Measurements from ENCODE around the gene ATMIN. TPM values are rescaled to one million over a fixed set of nuclear protein-coding genes. Genes with fewer than 3 reads are reported as not detected.

ATMIN gene
- total and polyA plus RNA-seq, 2 experiments from 2014 or later: 9.8 to 41.7 TPM

- no peaks in the 10 kb centered on the region for H3K27me3 ChIP-seq (replicated peaks; ENCODE audit: insufficient read depth)
- no peaks in the 10 kb centered on the region for H3K9me3 ChIP-seq (ENCODE audit: low read depth)
- peak overlapping the region; percentile 94 for H3K4me3 ChIP-seq
- H4K20me1 ChIP-seq (ENCODE audit: insufficient read depth): no peaks in the 10 kb centered on the region
- no peaks in the 10 kb centered on the region for H3K9me2 ChIP-seq (ENCODE audit: insufficient read depth)
- peak overlapping the region; percentile 45 for H3K9ac ChIP-seq
- no peak for TF ChIP-seq EZH2 (IDR thresholded peaks at IDR 0.05; ENCODE audit: insufficient read depth, poor library complexity, severe bottlenecking)
- peaks cover 88% of the 10 kb centered on the region for H3K79me2 ChIP-seq (ENCODE audit: insufficient read depth)
- no peaks in the 10 kb centered on the region for H3K36me3 ChIP-seq (ENCODE audit: low read depth)
- peak overlapping the region; percentile 81 for H3K27ac ChIP-seq
- H3K4me1 ChIP-seq (ENCODE audit: insufficient read depth): peaks cover 16% of the 10 kb centered on the region
- in situ Hi-C loops (cut with MboI): no loop called here
- 62% methylated on average over 11 of the region's 11 CpGs for WGBS, 2 experiments (ENCODE audit: low coverage in 1 of 2, low lambda C conversion rate in 2 of 2, missing lambda C conversion rate in 2 of 2)
- peak; percentile 78 for DNase-seq
- H3K4me2 ChIP-seq (ENCODE audit: unreplicated experiment): peak overlapping the region; percentile 64
- peaks cover 21% of the 10 kb centered on the region for H3F3A ChIP-seq (ENCODE audit: insufficient read depth)
- peak overlapping the region; percentile 49 for H2AFZ ChIP-seq
Measured at GRCh38 chr16:81003610-81004460, 31.8 kb upstream of the ATMIN start.

- peak overlapping the region; percentile 64 for H3K4me2 ChIP-seq (ENCODE audit: unreplicated experiment)
- 6 to 8% methylated on average over 14 of the region's 14 CpGs for WGBS, 2 experiments (ENCODE audit: low coverage in 1 of 2, low lambda C conversion rate in 2 of 2, missing lambda C conversion rate in 2 of 2)
- peak overlapping the region; percentile 49 for H2AFZ ChIP-seq
- no peaks in the 10 kb centered on the region for H4K20me1 ChIP-seq (ENCODE audit: insufficient read depth)
- peak overlapping the region; percentile 81 for H3K27ac ChIP-seq
- no peaks in the 10 kb centered on the region for H3K36me3 ChIP-seq (ENCODE audit: low read depth)
- peaks cover 16% of the 10 kb centered on the region for H3K4me1 ChIP-seq (ENCODE audit: insufficient read depth)
- TF ChIP-seq EZH2 (IDR thresholded peaks at IDR 0.05; ENCODE audit: insufficient read depth, poor library complexity, severe bottlenecking) (no peak), EZH2phosphoT487 (IDR thresholded peaks at IDR 0.05; ENCODE audit: insufficient read depth, low read depth) (no peak)
- peak overlapping the region; percentile 45 for H3K9ac ChIP-seq
- DNase-seq: peak; percentile 80
- H3K9me3 ChIP-seq (ENCODE audit: low read depth): no peaks in the 10 kb centered on the region
- H3K4me3 ChIP-seq: peak overlapping the region; percentile 94
- no peaks in the 10 kb centered on the region for H3K27me3 ChIP-seq (replicated peaks; ENCODE audit: insufficient read depth)
- H3F3A ChIP-seq (ENCODE audit: insufficient read depth): peaks cover 21% of the 10 kb centered on the region
- H3K9me2 ChIP-seq (ENCODE audit: insufficient read depth): no peaks in the 10 kb centered on the region
- peaks cover 88% of the 10 kb centered on the region for H3K79me2 ChIP-seq (ENCODE audit: insufficient read depth)
- in situ Hi-C loops (cut with MboI): no loop called here
Measured at GRCh38 chr16:81004646-81005353, 30.8 kb upstream of the ATMIN start.

- Histone ChIP-seq H3K4me3 (peak overlapping the region; percentile 94), H3K9ac (peak overlapping the region; percentile 94), H3K27ac (peak overlapping the region; percentile 94), H2AFZ (peak overlapping the region; percentile 94), H3K36me3 (ENCODE audit: low read depth) (no peaks in the 10 kb centered on the region), H4K20me1 (ENCODE audit: insufficient read depth) (no peaks in the 10 kb centered on the region), H3K79me2 (ENCODE audit: insufficient read depth) (peaks cover 88% of the 10 kb centered on the region), H3F3A (ENCODE audit: insufficient read depth) (peaks cover 21% of the 10 kb centered on the region), H3K4me2 (ENCODE audit: unreplicated experiment) (peak overlapping the region; percentile 89), H3K9me2 (ENCODE audit: insufficient read depth) (no peaks in the 10 kb centered on the region), H3K9me3 (ENCODE audit: low read depth) (no peaks in the 10 kb centered on the region), H3K4me1 (ENCODE audit: insufficient read depth) (peaks cover 16% of the 10 kb centered on the region), H3K27me3 (replicated peaks; ENCODE audit: insufficient read depth) (no peaks in the 10 kb centered on the region)
- DNase-seq: peak; percentile 52
- TF ChIP-seq EZH2 (IDR thresholded peaks at IDR 0.05; ENCODE audit: insufficient read depth, poor library complexity, severe bottlenecking) (no peak), EZH2phosphoT487 (IDR thresholded peaks at IDR 0.05; ENCODE audit: insufficient read depth, low read depth) (no peak)
- 15 to 17% methylated on average over 18 of the region's 18 CpGs for WGBS, 2 experiments (ENCODE audit: low coverage in 1 of 2, low lambda C conversion rate in 2 of 2, missing lambda C conversion rate in 2 of 2)
- in situ Hi-C loops (cut with MboI): no loop called here
Measured at GRCh38 chr16:81005610-81006161, 30.0 kb upstream of the ATMIN start.

- in situ Hi-C loops (cut with MboI): no loop called here
- 2% methylated on average over 30 to 50 of the region's 50 CpGs for WGBS, 2 experiments (ENCODE audit: low coverage in 1 of 2, low lambda C conversion rate in 2 of 2, missing lambda C conversion rate in 2 of 2)
Measured at GRCh38 chr16:81006211-81006812, 29.3 kb upstream of the ATMIN start.

More at GRCh38 chr16:81006211-81006812, 29.3 kb upstream of the ATMIN start:
- Histone ChIP-seq H3K27me3 (replicated peaks; ENCODE audit: insufficient read depth) (no peaks in the 10 kb centered on the region), H3K9me3 (ENCODE audit: low read depth) (no peaks in the 10 kb centered on the region), H3K9me2 (ENCODE audit: insufficient read depth) (no peaks in the 10 kb centered on the region), H3F3A (ENCODE audit: insufficient read depth) (peaks cover 21% of the 10 kb centered on the region), H3K27ac (peak overlapping the region; percentile 94), H3K9ac (peak overlapping the region; percentile 94), H3K4me1 (ENCODE audit: insufficient read depth) (peaks cover 16% of the 10 kb centered on the region), H3K36me3 (ENCODE audit: low read depth) (no peaks in the 10 kb centered on the region), H2AFZ (peak overlapping the region; percentile 94), H4K20me1 (ENCODE audit: insufficient read depth) (no peaks in the 10 kb centered on the region), H3K79me2 (ENCODE audit: insufficient read depth) (peaks cover 88% of the 10 kb centered on the region), H3K4me2 (ENCODE audit: unreplicated experiment) (peak overlapping the region; percentile 89), H3K4me3 (peak overlapping the region; percentile 94)
- TF ChIP-seq EZH2 (IDR thresholded peaks at IDR 0.05; ENCODE audit: insufficient read depth, poor library complexity, severe bottlenecking) (no peak), EZH2phosphoT487 (IDR thresholded peaks at IDR 0.05; ENCODE audit: insufficient read depth, low read depth) (no peak)
- DNase-seq: peak; percentile 81
